Measurements from ENCODE around the gene CHST8. TPM values are rescaled to one million over a fixed set of nuclear protein-coding genes. Genes with fewer than 3 reads are reported as not detected.

The CHST8 gene
- total RNA-seq, 1 experiment from 2014 or later = 33.5 TPM

DNA sequence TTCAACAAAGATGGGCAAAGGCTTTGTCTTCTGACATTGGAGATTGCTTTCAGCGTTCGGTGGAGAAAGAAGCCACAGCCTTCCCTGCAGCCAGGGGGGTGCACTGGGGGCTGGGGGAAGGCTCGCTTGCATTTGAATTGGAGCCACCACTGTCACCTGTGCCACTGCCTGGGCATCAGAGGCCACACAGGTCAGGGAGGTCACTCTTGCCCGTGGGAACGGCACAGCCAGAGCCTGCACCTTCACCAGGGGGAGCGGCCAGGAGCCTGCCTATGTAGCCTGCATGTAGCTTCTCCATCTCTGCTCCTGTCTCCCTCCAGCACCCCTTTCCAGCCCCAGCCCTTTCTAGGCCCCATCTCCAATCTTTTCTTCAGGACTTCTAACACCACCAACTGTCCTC, 131.2 kb downstream of the CHST8 start (continued):
- TF ChIP-seq CBFB (CRISPR knock-in tag; IDR thresholded peaks at IDR 0.05; ENCODE audit: low read depth) (no peak), EMX1 (CRISPR knock-in tag; IDR thresholded peaks at IDR 0.05) (no peak)

- H3K36me3 Mint-ChIP-seq = no peaks in the 10 kb centered on the region
- DNase-seq (ENCODE audit: low spot score) (no peak), ATAC-seq (no peak)
- ChIA-PET CTCF (interaction anchor here (1.8 to 2.7 kb wide), 2 partner anchors 24 to 324 kb away, joined by 10 read pairs; no protein-coding TSS in a partner anchor), POLR2A (no interaction called here)
- no peak overlapping the region for H3K27ac Mint-ChIP-seq
- no peaks in the 10 kb centered on the region for H3K27me3 Mint-ChIP-seq (ENCODE audit: low read depth)
- no peaks in the 10 kb centered on the region for H3K9me3 Mint-ChIP-seq
- no peaks in the 10 kb centered on the region for H3K4me1 Mint-ChIP-seq
- H3K4me3 Mint-ChIP-seq = no peak overlapping the region
- TF ChIP-seq NFATC4 (CRISPR knock-in tag; IDR thresholded peaks at IDR 0.05) (no peak), ZNF219 (CRISPR knock-in tag; IDR thresholded peaks at IDR 0.05; ENCODE audit: borderline replicate concordance) (no peak), ARID4B (CRISPR knock-in tag; IDR thresholded peaks at IDR 0.05; ENCODE audit: borderline replicate concordance) (no peak), ZNF416 (CRISPR knock-in tag; IDR thresholded peaks at IDR 0.05) (no peak), HMGA2 (CRISPR knock-in tag; IDR thresholded peaks at IDR 0.05) (no peak), CBFB (CRISPR knock-in tag; IDR thresholded peaks at IDR 0.05; ENCODE audit: low read depth) (no peak), ELF4 (CRISPR knock-in tag; IDR thresholded peaks at IDR 0.05; ENCODE audit: low read depth) (no peak), NR3C1 (CRISPR knock-in tag; conservative IDR thresholded peaks at IDR 0.05; ENCODE audit: low read depth) (no peak), NR1H2 (CRISPR knock-in tag; IDR thresholded peaks at IDR 0.05) (no peak), FOXJ3 (CRISPR knock-in tag; IDR thresholded peaks at IDR 0.05; ENCODE audit: borderline replicate concordance) (no peak), ZNF121 (CRISPR knock-in tag; IDR thresholded peaks at IDR 0.05) (no peak), ZNF423 (CRISPR knock-in tag; IDR thresholded peaks at IDR 0.05) (no peak), USF2 (CRISPR knock-in tag; IDR thresholded peaks at IDR 0.05) (no peak)
- TF ChIP-seq, protein P1, sequence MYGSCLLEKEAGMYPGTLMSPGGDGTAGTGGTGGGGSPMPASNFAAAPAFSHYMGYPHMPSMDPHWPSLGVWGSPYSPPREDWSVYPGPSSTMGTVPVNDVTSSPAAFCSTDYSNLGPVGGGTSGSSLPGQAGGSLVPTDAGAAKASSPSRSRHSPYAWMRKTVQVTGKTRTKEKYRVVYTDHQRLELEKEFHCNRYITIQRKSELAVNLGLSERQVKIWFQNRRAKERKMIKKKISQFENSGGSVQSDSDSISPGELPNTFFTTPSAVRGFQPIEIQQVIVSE (CRISPR knock-in tag; IDR thresholded peaks at IDR 0.05; ENCODE audit: borderline replicate concordance) = no peak
- TF ChIP-seq, protein P2, sequence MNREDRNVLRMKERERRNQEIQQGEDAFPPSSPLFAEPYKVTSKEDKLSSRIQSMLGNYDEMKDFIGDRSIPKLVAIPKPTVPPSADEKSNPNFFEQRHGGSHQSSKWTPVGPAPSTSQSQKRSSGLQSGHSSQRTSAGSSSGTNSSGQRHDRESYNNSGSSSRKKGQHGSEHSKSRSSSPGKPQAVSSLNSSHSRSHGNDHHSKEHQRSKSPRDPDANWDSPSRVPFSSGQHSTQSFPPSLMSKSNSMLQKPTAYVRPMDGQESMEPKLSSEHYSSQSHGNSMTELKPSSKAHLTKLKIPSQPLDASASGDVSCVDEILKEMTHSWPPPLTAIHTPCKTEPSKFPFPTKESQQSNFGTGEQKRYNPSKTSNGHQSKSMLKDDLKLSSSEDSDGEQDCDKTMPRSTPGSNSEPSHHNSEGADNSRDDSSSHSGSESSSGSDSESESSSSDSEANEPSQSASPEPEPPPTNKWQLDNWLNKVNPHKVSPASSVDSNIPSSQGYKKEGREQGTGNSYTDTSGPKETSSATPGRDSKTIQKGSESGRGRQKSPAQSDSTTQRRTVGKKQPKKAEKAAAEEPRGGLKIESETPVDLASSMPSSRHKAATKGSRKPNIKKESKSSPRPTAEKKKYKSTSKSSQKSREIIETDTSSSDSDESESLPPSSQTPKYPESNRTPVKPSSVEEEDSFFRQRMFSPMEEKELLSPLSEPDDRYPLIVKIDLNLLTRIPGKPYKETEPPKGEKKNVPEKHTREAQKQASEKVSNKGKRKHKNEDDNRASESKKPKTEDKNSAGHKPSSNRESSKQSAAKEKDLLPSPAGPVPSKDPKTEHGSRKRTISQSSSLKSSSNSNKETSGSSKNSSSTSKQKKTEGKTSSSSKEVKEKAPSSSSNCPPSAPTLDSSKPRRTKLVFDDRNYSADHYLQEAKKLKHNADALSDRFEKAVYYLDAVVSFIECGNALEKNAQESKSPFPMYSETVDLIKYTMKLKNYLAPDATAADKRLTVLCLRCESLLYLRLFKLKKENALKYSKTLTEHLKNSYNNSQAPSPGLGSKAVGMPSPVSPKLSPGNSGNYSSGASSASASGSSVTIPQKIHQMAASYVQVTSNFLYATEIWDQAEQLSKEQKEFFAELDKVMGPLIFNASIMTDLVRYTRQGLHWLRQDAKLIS (CRISPR knock-in tag; IDR thresholded peaks at IDR 0.05; ENCODE audit: borderline replicate concordance) = no peak
- TF ChIP-seq, protein P3, sequence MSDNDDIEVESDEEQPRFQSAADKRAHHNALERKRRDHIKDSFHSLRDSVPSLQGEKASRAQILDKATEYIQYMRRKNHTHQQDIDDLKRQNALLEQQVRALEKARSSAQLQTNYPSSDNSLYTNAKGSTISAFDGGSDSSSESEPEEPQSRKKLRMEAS (CRISPR knock-in tag; IDR thresholded peaks at IDR 0.05) = no peak
Observed at GRCh38 chr19:33754361-33754760, 132.6 kb downstream of the CHST8 start.

Measured in WTC11 (cell line).